Measurements from ENCODE around the gene AMZ1. TPM values are rescaled to one million over a fixed set of nuclear protein-coding genes. Genes with fewer than 3 reads are reported as not detected.
"Not testable (repeated sequence)": the region's sequence is repeated elsewhere in the genome, so short reads cannot be mapped to it uniquely, and the experiment has no call there.

The AMZ1 gene
- total RNA-seq, 4 donors from 2014 or later = 0.19 to 0.27 TPM; not detected in 2

DNA sequence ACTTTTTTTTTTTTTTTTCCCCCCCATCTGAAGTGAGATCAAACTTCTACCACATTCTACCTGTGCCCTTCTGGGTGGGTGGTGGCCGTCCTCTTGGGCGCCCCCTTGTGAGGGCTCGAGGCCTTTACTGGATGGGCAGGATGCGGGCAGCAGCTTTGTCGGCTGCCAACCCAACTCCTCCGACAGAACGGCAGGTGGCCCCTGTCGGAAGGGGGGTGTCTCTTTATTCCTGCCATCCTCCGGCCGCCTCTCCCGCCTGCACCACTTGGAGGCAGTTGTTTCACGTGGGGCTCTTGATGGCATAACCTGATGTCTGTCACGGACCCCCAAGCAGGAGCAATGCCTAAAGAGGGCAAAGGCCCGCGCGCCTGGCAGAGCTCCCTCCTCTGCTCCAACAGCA, 31.0 kb downstream of the AMZ1 start:
- intact Hi-C loops (cut with DNase I; ENCODE audit: low total_unique reads) = no loop called here
- no peak for TF ChIP-seq POLR2A (IDR thresholded peaks at IDR 0.05)
- TF ChIP-seq, protein P1, sequence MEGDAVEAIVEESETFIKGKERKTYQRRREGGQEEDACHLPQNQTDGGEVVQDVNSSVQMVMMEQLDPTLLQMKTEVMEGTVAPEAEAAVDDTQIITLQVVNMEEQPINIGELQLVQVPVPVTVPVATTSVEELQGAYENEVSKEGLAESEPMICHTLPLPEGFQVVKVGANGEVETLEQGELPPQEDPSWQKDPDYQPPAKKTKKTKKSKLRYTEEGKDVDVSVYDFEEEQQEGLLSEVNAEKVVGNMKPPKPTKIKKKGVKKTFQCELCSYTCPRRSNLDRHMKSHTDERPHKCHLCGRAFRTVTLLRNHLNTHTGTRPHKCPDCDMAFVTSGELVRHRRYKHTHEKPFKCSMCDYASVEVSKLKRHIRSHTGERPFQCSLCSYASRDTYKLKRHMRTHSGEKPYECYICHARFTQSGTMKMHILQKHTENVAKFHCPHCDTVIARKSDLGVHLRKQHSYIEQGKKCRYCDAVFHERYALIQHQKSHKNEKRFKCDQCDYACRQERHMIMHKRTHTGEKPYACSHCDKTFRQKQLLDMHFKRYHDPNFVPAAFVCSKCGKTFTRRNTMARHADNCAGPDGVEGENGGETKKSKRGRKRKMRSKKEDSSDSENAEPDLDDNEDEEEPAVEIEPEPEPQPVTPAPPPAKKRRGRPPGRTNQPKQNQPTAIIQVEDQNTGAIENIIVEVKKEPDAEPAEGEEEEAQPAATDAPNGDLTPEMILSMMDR (IDR thresholded peaks at IDR 0.05) = no peak
- DNase-seq (ENCODE audit: low spot score in 2 of 2) = no peak
- H3K4me3 ChIP-seq (ENCODE audit: low read depth, poor library complexity, severe bottlenecking) = no peak overlapping the region
- WGBS, 2 donors = 87 to 89% methylated on average over 16 of the region's 16 CpGs

DNA sequence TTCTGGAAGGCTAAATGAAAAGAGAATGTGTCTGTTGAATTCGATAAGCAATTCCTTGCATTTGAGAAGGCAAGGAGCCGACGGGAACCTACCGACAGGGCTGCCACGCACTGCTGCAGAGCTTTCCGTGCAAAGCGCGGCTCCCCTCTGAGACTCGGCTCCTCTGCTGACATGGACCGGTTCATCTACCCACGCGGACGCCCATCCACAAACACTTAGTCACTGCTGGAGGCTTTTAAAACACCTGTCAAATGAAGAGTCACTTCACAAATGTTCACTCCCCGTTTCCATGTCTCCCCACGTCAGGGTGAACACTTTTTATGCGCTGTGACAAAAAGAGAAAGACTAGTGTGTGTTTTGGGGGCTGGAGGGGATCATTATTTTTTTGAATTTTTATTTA, 32.0 kb downstream of the AMZ1 start:
- WGBS, 2 donors = 91 to 94% methylated on average over 16 of the region's 16 CpGs

DNA sequence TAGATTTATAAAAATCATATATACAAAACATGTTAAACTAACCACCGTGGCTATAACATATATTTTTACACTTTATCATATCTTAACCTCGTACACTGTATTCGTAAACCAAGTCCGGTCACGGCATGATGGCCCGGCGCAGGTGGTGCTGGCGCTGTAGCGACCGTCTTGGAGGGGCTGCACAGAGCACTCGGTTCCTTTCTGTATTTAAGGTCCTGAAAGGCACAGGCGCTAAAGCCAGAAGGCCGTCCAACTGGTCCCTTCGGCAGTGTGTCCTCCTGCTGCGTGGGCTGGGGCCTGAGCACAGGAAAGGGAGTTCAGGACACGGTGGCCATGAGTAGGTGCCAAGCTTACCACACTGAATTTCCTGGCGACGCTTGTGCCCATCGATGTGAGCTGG, 33.8 kb downstream of the AMZ1 start:
- H3K4me3 ChIP-seq (ENCODE audit: low read depth, poor library complexity, severe bottlenecking) = no peak overlapping the region
- no peak for TF ChIP-seq POLR2A (IDR thresholded peaks at IDR 0.05)
- TF ChIP-seq, protein P1 (IDR thresholded peaks at IDR 0.05) = no peak
- intact Hi-C loops (cut with DNase I; ENCODE audit: low total_unique reads) = no loop called here
- DNase-seq (ENCODE audit: low spot score in 2 of 2) = no peak
- 96 to 97% methylated on average over 19 of the region's 19 CpGs for WGBS, 2 donors

More for the DNA sequence above, 32.0 kb downstream of the AMZ1 start:
- TF ChIP-seq POLR2A (IDR thresholded peaks at IDR 0.05) = no peak
- TF ChIP-seq, protein P1 (IDR thresholded peaks at IDR 0.05) = no peak
- DNase-seq (ENCODE audit: low spot score in 2 of 2) = no peak
- H3K4me3 ChIP-seq (ENCODE audit: low read depth, poor library complexity, severe bottlenecking) = no peak overlapping the region
- intact Hi-C loops (cut with DNase I; ENCODE audit: low total_unique reads) = no loop called here

DNA sequence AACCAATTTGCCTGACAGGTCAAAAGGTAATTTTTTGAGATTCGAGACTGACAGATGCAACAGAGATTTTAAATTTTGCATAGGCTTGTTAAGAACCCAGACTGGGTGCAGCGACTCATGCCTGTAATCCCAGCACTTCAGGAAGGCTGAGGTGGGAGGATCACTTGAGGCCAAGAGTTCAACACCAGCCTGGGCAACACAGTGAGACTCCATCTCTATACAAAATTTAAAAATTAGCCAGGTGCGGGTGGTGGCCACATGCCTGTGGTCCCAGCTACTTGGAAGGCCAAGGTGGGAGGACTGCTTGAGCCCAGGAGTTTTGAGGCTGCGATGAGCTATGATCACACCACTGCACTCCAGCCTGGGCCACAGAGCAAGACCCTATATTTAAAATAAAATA, 34.6 kb downstream of the AMZ1 start:
- no peak overlapping the region for H3K4me3 ChIP-seq (ENCODE audit: low read depth, poor library complexity, severe bottlenecking)
- 85 to 92% methylated on average over 4 of the region's 4 CpGs for WGBS, 2 donors
- no peak for DNase-seq (ENCODE audit: low spot score in 2 of 2)
- intact Hi-C loops (cut with DNase I; ENCODE audit: low total_unique reads) = no loop called here
- TF ChIP-seq, protein P1 (IDR thresholded peaks at IDR 0.05) = no peak
- TF ChIP-seq POLR2A (IDR thresholded peaks at IDR 0.05) = no peak

DNA sequence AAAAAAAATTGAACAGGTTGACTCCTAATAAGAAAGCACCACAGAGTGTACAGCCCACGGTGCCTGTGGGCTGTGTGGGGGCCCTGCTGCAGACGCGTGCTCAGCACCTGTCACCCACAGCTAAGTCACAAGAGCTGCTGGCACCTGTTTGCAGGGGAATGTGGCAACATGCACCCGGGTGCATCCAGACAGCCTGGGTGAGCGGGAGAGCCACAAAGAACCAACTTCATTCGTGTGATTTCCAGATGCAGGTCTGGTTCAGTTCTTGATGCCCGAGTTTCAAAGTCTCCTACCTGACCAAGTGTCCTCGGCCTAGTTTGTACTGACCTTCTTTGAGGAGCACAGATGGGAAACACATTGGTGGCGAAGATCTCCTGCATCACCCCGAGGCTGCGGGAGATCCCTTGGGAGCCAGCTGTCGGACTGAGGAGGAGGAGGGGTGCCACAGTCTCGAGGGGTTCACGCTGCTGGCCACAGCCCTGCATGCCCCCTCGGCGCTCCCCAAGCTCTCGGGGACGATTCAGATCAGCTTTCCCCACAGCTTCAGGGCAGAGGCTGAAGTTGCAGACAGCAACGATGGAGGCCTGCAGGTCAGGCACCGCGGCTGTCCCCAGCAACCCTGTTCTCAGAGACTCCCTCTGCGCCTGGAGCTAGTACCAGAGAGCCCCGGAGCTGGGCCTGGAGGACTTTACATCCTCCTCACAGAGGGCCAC, 35.3 kb downstream of the AMZ1 start:
- no peak for DNase-seq (ENCODE audit: low spot score in 2 of 2)
- H3K4me3 ChIP-seq (ENCODE audit: low read depth, poor library complexity, severe bottlenecking) = no peak overlapping the region
- WGBS, 2 donors = 85% methylated on average over 13 to 23 of the region's 23 CpGs
- TF ChIP-seq, protein P1 (IDR thresholded peaks at IDR 0.05) = no peak
- no peak for TF ChIP-seq POLR2A (IDR thresholded peaks at IDR 0.05)
- intact Hi-C loops (cut with DNase I; ENCODE audit: low total_unique reads) = no loop called here

DNA sequence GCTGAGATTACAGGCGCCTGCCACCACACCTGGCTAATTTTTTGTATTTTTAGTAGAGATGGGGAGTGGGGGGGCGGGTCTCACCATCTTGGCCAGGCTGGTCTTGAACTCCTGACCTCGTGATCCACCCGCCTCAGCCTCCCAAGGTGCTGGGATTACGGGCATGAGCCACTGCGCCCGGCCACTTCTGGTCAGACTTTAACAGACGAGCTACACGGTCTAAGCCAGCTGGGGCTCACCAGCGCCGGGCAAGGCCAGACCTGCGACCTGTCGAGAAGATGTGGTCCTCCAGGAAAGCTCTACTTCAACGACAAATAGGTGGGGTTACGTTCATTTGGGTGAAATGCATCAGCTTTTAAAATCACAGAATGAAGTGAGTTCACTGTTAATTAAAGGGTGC, 36.0 kb downstream of the AMZ1 start:
- H3K4me3 ChIP-seq (ENCODE audit: low read depth, poor library complexity, severe bottlenecking); DNase-seq (ENCODE audit: low spot score in 2 of 2); intact Hi-C loops (cut with DNase I; ENCODE audit: low total_unique reads): not testable (repeated sequence)
- 93 to 95% methylated on average over 13 to 15 of the region's 15 CpGs for WGBS, 2 donors

Data from lower leg skin (tissue), 4 donors.